ENCODE results near the gene MGAT1.

The MGAT1 gene

DNA sequence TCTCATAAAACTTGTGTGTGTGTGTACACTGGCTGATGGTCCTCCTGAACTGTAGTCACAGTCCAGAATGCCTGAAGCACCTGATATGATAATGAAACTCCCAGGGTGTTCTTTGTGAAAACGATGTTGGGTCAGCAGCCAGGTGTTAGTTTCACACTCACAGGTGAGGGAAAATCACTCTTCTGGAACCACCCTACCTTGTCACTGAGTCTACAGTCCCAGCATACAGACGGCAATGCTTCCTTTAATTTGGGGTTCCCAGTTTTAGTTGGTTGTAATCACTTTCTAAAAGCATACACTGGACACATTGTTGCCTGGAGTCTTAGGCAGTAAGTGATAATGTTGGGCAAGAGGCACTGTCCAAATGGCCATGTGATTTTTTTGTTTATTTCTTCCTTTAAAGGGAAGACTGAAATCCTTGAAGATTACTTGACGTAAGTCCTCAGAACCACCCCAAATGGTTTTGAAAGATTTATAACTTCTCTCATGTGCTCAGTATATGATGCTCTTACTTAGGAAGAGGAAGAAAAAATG lies 18.2 kb upstream of the MGAT1 start:
- Mint-ChIP-seq H3K4me3 (no peak overlapping the region), H3K36me3 (ENCODE audit: low read depth) (no peaks in the 10 kb centered on the region), H3K4me1 (peaks cover 77% of the 10 kb centered on the region), H3K27ac (no peak overlapping the region), H3K9me3 (peaks cover under 1% of the 10 kb centered on the region), H3K27me3 (ENCODE audit: low read depth, poor library complexity) (peaks cover 6% of the 10 kb centered on the region)
- TF ChIP-seq, protein P1, sequence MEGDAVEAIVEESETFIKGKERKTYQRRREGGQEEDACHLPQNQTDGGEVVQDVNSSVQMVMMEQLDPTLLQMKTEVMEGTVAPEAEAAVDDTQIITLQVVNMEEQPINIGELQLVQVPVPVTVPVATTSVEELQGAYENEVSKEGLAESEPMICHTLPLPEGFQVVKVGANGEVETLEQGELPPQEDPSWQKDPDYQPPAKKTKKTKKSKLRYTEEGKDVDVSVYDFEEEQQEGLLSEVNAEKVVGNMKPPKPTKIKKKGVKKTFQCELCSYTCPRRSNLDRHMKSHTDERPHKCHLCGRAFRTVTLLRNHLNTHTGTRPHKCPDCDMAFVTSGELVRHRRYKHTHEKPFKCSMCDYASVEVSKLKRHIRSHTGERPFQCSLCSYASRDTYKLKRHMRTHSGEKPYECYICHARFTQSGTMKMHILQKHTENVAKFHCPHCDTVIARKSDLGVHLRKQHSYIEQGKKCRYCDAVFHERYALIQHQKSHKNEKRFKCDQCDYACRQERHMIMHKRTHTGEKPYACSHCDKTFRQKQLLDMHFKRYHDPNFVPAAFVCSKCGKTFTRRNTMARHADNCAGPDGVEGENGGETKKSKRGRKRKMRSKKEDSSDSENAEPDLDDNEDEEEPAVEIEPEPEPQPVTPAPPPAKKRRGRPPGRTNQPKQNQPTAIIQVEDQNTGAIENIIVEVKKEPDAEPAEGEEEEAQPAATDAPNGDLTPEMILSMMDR (IDR thresholded peaks at IDR 0.05) = no peak
- DNase-seq = no peak

- H3K36me3 Mint-ChIP-seq (ENCODE audit: low read depth) = no peaks in the 10 kb centered on the region
- no peaks in the 10 kb centered on the region for H3K27me3 Mint-ChIP-seq (ENCODE audit: low read depth, poor library complexity)
- peak overlapping the region; percentile 97 for H3K27ac Mint-ChIP-seq
- H3K9me3 Mint-ChIP-seq = no peaks in the 10 kb centered on the region
- DNase-seq = no peak
- TF ChIP-seq, protein P1 (IDR thresholded peaks at IDR 0.05) = no peak
- H3K4me1 Mint-ChIP-seq = peaks cover 79% of the 10 kb centered on the region
- peak overlapping the region; percentile 61 for H3K4me3 Mint-ChIP-seq
Observed at GRCh38 chr5:180818677-180819341, 16.2 kb upstream of the MGAT1 start.

DNA sequence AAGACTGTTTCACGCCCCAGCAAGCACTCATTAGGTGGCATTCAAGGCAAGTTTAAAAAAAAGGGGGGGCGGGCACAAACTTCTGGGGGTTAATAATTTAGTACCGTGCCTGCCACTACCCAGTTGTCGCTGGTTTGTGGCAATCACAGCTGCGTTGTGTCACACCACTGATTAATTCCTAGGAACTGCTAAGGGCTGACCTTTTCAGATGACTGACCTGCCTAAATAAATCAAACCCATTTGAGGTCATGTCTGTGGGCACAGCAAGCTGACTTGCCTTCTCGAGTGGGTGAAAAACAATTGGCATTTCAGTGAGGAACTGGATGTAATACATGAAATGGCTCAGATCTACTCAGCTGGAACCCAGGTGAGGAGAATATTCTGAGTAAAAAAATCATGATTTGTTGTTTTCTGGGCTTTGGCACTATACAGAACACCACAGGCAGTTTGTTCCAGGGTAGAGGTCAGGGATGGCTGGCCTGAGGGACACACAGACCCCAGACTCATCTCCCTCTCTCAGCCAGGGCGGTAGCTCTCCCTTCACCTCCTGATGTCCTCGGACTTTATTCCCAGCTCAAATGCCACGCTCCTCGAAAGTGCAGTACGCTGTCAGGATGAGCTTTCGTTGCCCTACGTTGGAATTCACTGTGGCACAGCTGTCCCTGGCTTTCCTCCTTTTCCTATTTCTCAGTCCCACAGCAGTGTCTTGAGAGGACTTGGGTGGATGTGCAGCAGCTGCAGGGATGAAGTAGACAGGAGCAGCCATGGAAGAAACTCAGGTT lies 15.5 kb upstream of the MGAT1 start:
- Mint-ChIP-seq H3K36me3 (ENCODE audit: low read depth) (no peaks in the 10 kb centered on the region), H3K4me3 (peak overlapping the region; percentile 61), H3K27me3 (ENCODE audit: low read depth, poor library complexity) (no peaks in the 10 kb centered on the region), H3K27ac (peak overlapping the region; percentile 97), H3K4me1 (peaks cover 79% of the 10 kb centered on the region), H3K9me3 (no peaks in the 10 kb centered on the region)
- DNase-seq = peak; percentile 44
- TF ChIP-seq, protein P1 (IDR thresholded peaks at IDR 0.05) = no peak

DNA sequence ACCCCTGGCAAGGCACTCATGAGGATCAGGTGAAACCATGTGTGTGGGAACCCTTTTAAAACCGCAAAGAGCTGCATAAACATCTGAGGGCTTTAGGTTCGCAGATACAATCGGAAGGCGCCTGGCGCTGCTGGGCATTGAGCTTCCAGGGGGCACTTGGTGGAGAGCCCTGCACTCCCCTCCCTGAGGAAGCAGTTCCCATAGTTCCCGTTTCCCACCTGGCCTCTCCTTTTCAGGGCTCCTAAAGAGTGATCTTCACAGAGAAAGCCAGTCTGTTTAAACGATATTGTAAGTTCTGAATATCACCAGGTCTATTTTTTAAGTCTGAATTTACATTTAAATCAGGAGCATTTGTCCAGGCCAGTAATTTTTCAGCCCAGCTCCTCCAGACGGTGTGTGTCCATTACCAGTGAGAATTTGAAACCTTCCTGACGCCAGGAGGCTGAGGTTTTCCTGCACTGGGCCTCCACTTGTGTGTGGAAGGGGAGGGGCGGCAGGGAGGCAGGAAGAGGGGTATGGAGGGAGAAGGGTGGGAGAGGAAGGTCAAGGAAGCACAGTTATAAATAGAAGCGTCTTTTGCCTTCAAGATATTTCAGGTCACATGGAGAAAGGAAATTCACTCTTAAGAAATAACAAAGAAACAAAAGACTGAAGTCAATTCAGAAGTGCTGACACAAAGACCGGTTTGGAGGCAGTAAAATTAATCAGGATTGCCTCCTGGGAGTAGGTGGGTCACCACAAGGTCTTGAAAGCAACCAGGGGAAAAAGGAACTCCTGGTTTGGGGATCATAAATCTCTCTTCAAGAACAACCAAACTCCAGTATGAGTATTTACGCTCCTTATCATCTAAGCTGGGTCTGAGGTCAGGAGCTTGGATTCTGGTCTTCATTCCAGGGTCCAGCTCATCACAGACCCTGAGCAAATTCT lies 14.3 kb upstream of the MGAT1 start:
- H3K4me1 Mint-ChIP-seq = peaks cover 86% of the 10 kb centered on the region
- no peaks in the 10 kb centered on the region for H3K9me3 Mint-ChIP-seq
- H3K27ac Mint-ChIP-seq = peak overlapping the region; percentile 98
- TF ChIP-seq, protein P1 (IDR thresholded peaks at IDR 0.05) = no peak
- no peaks in the 10 kb centered on the region for H3K27me3 Mint-ChIP-seq (ENCODE audit: low read depth, poor library complexity)
- peak; percentile 52 for DNase-seq
- peak overlapping the region; percentile 60 for H3K4me3 Mint-ChIP-seq
- no peaks in the 10 kb centered on the region for H3K36me3 Mint-ChIP-seq (ENCODE audit: low read depth)

DNA sequence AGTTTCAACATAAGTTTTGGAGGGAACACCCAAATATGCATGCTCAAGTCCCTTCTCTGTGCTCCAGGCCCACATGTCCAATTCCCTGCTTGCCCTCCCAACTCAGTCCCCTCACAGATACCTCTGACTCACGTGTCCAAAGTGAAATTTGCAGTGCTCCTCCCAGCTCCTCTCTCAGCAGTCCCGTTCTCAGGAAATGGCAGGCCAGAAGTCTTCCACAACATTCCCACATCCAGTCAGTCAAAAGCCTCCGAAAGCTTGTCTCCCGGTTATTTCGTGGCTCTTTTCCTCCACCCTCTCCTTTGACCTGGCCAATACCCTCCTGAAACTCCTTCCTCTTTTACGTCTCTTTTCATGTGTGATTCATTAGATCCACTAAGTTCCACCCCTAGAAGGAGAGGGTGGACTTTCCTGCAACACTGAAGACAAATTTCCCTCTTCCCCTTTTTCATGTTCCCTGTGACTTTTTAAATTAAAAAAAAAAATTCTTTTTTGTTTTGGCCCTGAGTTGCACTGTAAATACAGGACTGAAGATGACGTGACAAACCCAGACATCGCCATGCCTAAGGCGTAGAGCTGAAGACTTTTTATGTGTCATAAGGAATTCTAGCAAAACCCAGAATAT lies 12.8 kb upstream of the MGAT1 start:
- no peaks in the 10 kb centered on the region for H3K9me3 Mint-ChIP-seq
- peak overlapping the region; percentile 90 for H3K27ac Mint-ChIP-seq
- DNase-seq = no peak
- H3K4me3 Mint-ChIP-seq = peak overlapping the region; percentile 68
- no peaks in the 10 kb centered on the region for H3K27me3 Mint-ChIP-seq (ENCODE audit: low read depth, poor library complexity)
- peaks cover 88% of the 10 kb centered on the region for H3K4me1 Mint-ChIP-seq
- no peaks in the 10 kb centered on the region for H3K36me3 Mint-ChIP-seq (ENCODE audit: low read depth)
- TF ChIP-seq, protein P1 (IDR thresholded peaks at IDR 0.05) = no peak

All from nephron progenitor cell (in vitro differentiated cells).